ENCODE data around the gene MAN2A1. TPM values are rescaled to one million over a fixed set of nuclear protein-coding genes. Genes with fewer than 3 reads are reported as not detected.

Gene MAN2A1
- total RNA-seq, 1 experiment from 2014 or later, result 51.0 TPM

GRCh38 chr5:109900911-109901627 lies 211.3 kb downstream of the MAN2A1 start:
- ChIA-PET POLR2A (no interaction called here), CTCF (no interaction called here)
- no peak overlapping the region for H3K4me3 ChIP-seq (ENCODE audit: low read depth in 2 of 2, low read length in 2 of 2)
- intact Hi-C loops (cut with micrococcal nuclease; ENCODE audit: unreplicated experiment) (no loop called here), in situ Hi-C loops (cut with HindIII; ENCODE audit: low pct_unique_long_range_greater_than_20kb, low sequenced_read_pairs) (no loop called here)
- H3K9me3 ChIP-seq (ENCODE audit: control insufficient read depth, insufficient read depth, low read depth, low read length), result no peaks in the 10 kb centered on the region
- BruUV-seq (replicated peaks), result no TSS peak
- no peaks in the 10 kb centered on the region for H3K4me1 ChIP-seq (ENCODE audit: control insufficient read depth, insufficient read depth, low read length)
- no peak for ATAC-seq
- H3K27me3 ChIP-seq (ENCODE audit: control insufficient read depth, insufficient read depth, low read length), result no peaks in the 10 kb centered on the region
- TF ChIP-seq POLR2AphosphoS5 (IDR thresholded peaks at IDR 0.05; ENCODE audit: low read depth, low read length) (no peak), TCF7L2 (IDR thresholded peaks at IDR 0.05; ENCODE audit: low read depth, low read length) (no peak), CTCF (IDR thresholded peaks at IDR 0.05) (no peak), SIN3A (IDR thresholded peaks at IDR 0.05; ENCODE audit: borderline replicate concordance, insufficient read depth, low read depth, low read length) (no peak), REST (IDR thresholded peaks at IDR 0.05; ENCODE audit: insufficient read depth in 1 of 2, low read depth in 2 of 2, low read length in 1 of 2) (no peak)
- H3K27ac ChIP-seq (ENCODE audit: low read length), result no peak overlapping the region
- DNase-seq (ENCODE audit: low read depth, low spot score), result no peak
- no peaks in the 10 kb centered on the region for H3K36me3 ChIP-seq (ENCODE audit: control insufficient read depth, insufficient read depth, low read length)

GRCh38 chr5:109901628-109901981 lies 211.9 kb downstream of the MAN2A1 start:
- intact Hi-C loops (cut with micrococcal nuclease; ENCODE audit: unreplicated experiment) (no loop called here), in situ Hi-C loops (cut with HindIII; ENCODE audit: low pct_unique_long_range_greater_than_20kb, low sequenced_read_pairs) (no loop called here)
- H3K4me3 ChIP-seq (ENCODE audit: low read depth in 2 of 2, low read length in 2 of 2), result no peak overlapping the region
- CTCF ChIA-PET, result no interaction called here
- POLR2A ChIA-PET, result no interaction called here
- BruUV-seq (replicated peaks), result no TSS peak
- H3K27ac ChIP-seq (ENCODE audit: low read length), result no peak overlapping the region
- DNase-seq (ENCODE audit: low read depth, low spot score) (no peak), ATAC-seq (no peak)
- no peaks in the 10 kb centered on the region for H3K36me3 ChIP-seq (ENCODE audit: control insufficient read depth, insufficient read depth, low read length)
- H3K9me3 ChIP-seq (ENCODE audit: control insufficient read depth, insufficient read depth, low read depth, low read length), result no peaks in the 10 kb centered on the region
- TF ChIP-seq TCF7L2 (IDR thresholded peaks at IDR 0.05; ENCODE audit: low read depth, low read length) (no peak), SIN3A (IDR thresholded peaks at IDR 0.05; ENCODE audit: borderline replicate concordance, insufficient read depth, low read depth, low read length) (no peak), REST (IDR thresholded peaks at IDR 0.05; ENCODE audit: insufficient read depth in 1 of 2, low read depth in 2 of 2, low read length in 1 of 2) (no peak), POLR2AphosphoS5 (IDR thresholded peaks at IDR 0.05; ENCODE audit: low read depth, low read length) (no peak), CTCF (IDR thresholded peaks at IDR 0.05) (no peak)
- no peaks in the 10 kb centered on the region for H3K4me1 ChIP-seq (ENCODE audit: control insufficient read depth, insufficient read depth, low read length)
- H3K27me3 ChIP-seq (ENCODE audit: control insufficient read depth, insufficient read depth, low read length), result no peaks in the 10 kb centered on the region

All from Panc1 (cell line).